SK-N-SH (cell line): Measurements from ENCODE around the gene KLK3. TPM values are rescaled to one million over a fixed set of nuclear protein-coding genes. Genes with fewer than 3 reads are reported as not detected.

Experiments
- CTCF ChIA-PET: fragments of 300-600, 350-600 bp; formaldehyde crosslinking; extraction: SDS; loops from one replicate; lab custom pipeline; 2021; lab: Yijun Ruan, JAX
- POLR2A ChIA-PET: fragments of 350-600 bp; sonication (Branson Sonifier 250); formaldehyde crosslinking; extraction: SDS; loops from one replicate; lab custom pipeline; 2020; ENCODE audit warnings: antibody characterized with exemption, inconsistent platforms; lab: Yijun Ruan, JAX
- DNase-seq: peaks from one replicate; pipeline ENCODE4 v3.0.0; 2012
- H2AFZ ChIP-seq: fragments of 200-600 bp; sonication (generic); 2 replicates; pipeline ENCODE4 v1.8.1; 2016; ENCODE audit warnings: antibody characterized with exemption, mild to moderate bottlenecking, low read depth
- H3F3A ChIP-seq: fragments of 200-600 bp; sonication (generic); replicated peaks from 2 replicates; pipeline ENCODE3; 2016; ENCODE audit warnings: antibody characterized with exemption, mild to moderate bottlenecking; ENCODE audit not compliant: insufficient read depth
- H3K27ac ChIP-seq, 2 experiments: fragments of 200-500 bp in 1 of 2; fragments of 200-600 bp in 1 of 2; sonication (Bioruptor generic) in 1 of 2; sonication (generic), shearing (Covaris generic) in 1 of 2; 2 replicates each; pipeline versions ENCODE4 v1.5.1 to v1.6.1; 2014 to 2016; ENCODE audit warnings: low read depth in 2 of 2, inconsistent platforms in 1 of 2, low read length in 1 of 2, mild to moderate bottlenecking in 1 of 2, mixed read lengths in 1 of 2
- H3K27me3 ChIP-seq: fragments of 200-600 bp; sonication (generic), shearing (Covaris generic); 2 replicates; pipeline ENCODE4 v1.6.1; 2016; ENCODE audit warnings: mixed run types; ENCODE audit not compliant: insufficient read depth
- H3K36me3 ChIP-seq, 2 experiments: fragments of 200-500 bp in 1 of 2; fragments of 200-600 bp in 1 of 2; sonication (Bioruptor generic) in 1 of 2; sonication (generic) in 1 of 2; replicated peaks in 1 of 2; 2 replicates each; pipeline versions ENCODE3 to v1.5.1; 2014 to 2016; ENCODE audit warnings: low read length in 1 of 2, mild to moderate bottlenecking in 1 of 2; ENCODE audit not compliant: insufficient read depth in 2 of 2, control insufficient read depth in 1 of 2
- H3K4me1 ChIP-seq, 2 experiments: fragments of 200-500 bp in 1 of 2; fragments of 200-600 bp in 1 of 2; sonication (Bioruptor generic) in 1 of 2; sonication (generic), shearing (Covaris generic) in 1 of 2; 2 replicates each; pipeline versions ENCODE4 v1.5.1 to v1.6.1; 2014 to 2016; ENCODE audit warnings: low read depth in 1 of 2, low read length in 1 of 2, mixed run types in 1 of 2; ENCODE audit not compliant: insufficient read depth in 2 of 2, control insufficient read depth in 1 of 2
- H3K4me2 ChIP-seq: fragments of 200-600 bp; sonication (generic), shearing (Covaris generic); 2 replicates; pipeline ENCODE4 v1.6.1; 2017; ENCODE audit warnings: mixed run types
- H3K4me3 ChIP-seq, 2 experiments: fragments of 200-500 bp in 1 of 2; fragments of 200-600 bp in 1 of 2; sonication (Bioruptor generic) in 1 of 2; sonication (generic), shearing (Covaris generic) in 1 of 2; 2 replicates each; pipeline versions ENCODE4 v1.5.1 to v1.8.1; 2014 to 2016; ENCODE audit warnings: low read depth in 2 of 2, inconsistent platforms in 1 of 2, low read length in 1 of 2, mild to moderate bottlenecking in 1 of 2, mixed read lengths in 1 of 2, moderate library complexity in 1 of 2
- H3K79me2 ChIP-seq: fragments of 200-600 bp; sonication (generic); 2 replicates; pipeline ENCODE4 v1.8.1; 2017; ENCODE audit warnings: mild to moderate bottlenecking; ENCODE audit not compliant: insufficient read depth
- H3K9ac ChIP-seq: fragments of 200-600 bp; sonication (generic); 2 replicates; pipeline ENCODE4 v1.6.1; 2017; ENCODE audit warnings: mixed run types
- H3K9me2 ChIP-seq: fragments of 200-600 bp; sonication (generic); 2 replicates; pipeline ENCODE4 v1.6.1; 2017; ENCODE audit warnings: mixed run types
- H3K9me3 ChIP-seq: fragments of 200-600 bp; sonication (generic); 2 replicates; pipeline ENCODE4 v1.6.1; 2017; ENCODE audit warnings: mixed run types, mild to moderate bottlenecking, moderate library complexity
- H4K20me1 ChIP-seq: fragments of 200-600 bp; sonication (generic); 2 replicates; pipeline ENCODE4 v1.6.1; 2017; ENCODE audit warnings: mild to moderate bottlenecking, mixed run types; ENCODE audit not compliant: insufficient read depth
- ELF1 ChIP-seq: IDR thresholded peaks from 2 replicates; pipeline ENCODE4 v1.4.0; 2012
- EZH2phosphoT487 ChIP-seq: fragments of 200-600 bp; sonication (generic); IDR thresholded peaks from 2 replicates; pipeline ENCODE4 v1.6.1; 2017; ENCODE audit warnings: low read depth, mixed run types, mild to moderate bottlenecking, antibody characterized with exemption, moderate library complexity, borderline replicate concordance
- FOSL2 ChIP-seq: IDR thresholded peaks from 2 replicates; pipeline ENCODE4 v1.4.0; 2012; ENCODE audit warnings: low read depth, mild to moderate bottlenecking, moderate library complexity, borderline replicate concordance
- FOXM1 ChIP-seq: IDR thresholded peaks from 2 replicates; pipeline ENCODE4 v1.4.0; 2012; ENCODE audit warnings: low read depth, mild to moderate bottlenecking
- GATA2 ChIP-seq: sonication (generic); formaldehyde crosslinking; IDR thresholded peaks from 2 replicates; pipeline ENCODE4 v1.5.0; 2020; ENCODE audit warnings: mild to moderate bottlenecking, missing genetic modification reagents
- MEF2A ChIP-seq: IDR thresholded peaks from 2 replicates; pipeline ENCODE4 v1.4.0; 2012; ENCODE audit warnings: low read depth, borderline replicate concordance
- NFIC ChIP-seq: IDR thresholded peaks from 2 replicates; pipeline ENCODE4 v1.4.0; 2012; ENCODE audit warnings: borderline replicate concordance
- POLR2AphosphoS5 ChIP-seq: IDR thresholded peaks from 2 replicates; pipeline ENCODE4 v1.6.1; 2012; ENCODE audit warnings: low read depth, low read length
- RAD21 ChIP-seq: IDR thresholded peaks from 2 replicates; pipeline ENCODE4 v1.6.1; 2012; ENCODE audit warnings: mild to moderate bottlenecking, low read length
- RFX5 ChIP-seq: IDR thresholded peaks from 2 replicates; pipeline ENCODE4 v1.6.1; 2012; ENCODE audit warnings: mild to moderate bottlenecking, improper control_type of control experiment, low read length
- SIN3A ChIP-seq: IDR thresholded peaks from 2 replicates; pipeline ENCODE4 v1.6.1; 2012; ENCODE audit warnings: low read depth, mild to moderate bottlenecking, low read length, moderate library complexity, borderline replicate concordance
- SMC3 ChIP-seq: IDR thresholded peaks from 2 replicates; pipeline ENCODE4 v1.6.1; 2012; ENCODE audit warnings: low read depth, low read length, improper control_type of control experiment
- TCF12 ChIP-seq: IDR thresholded peaks from 2 replicates; pipeline ENCODE4 v1.4.0; 2012
- WGBS: methylation state at CpG from one replicate; pipeline ENCODE4 v1.1.6; 2017; ENCODE audit warnings: low lambda C conversion rate; 5-methylcytosine and 5-hydroxymethylcytosine counted together
- polyA plus RNA-seq, 3 experiments: library from polyadenylated mRNA; depleted of rRNA; stranded (reverse); fragments of >200 nt; gene quantifications; 2 replicates each; pipeline ENCODE4 v1.2.3, GENCODE V29; 2012
- TF ChIP-seq, protein P1 (sequence below): fragments of 200-600 bp; sonication (generic); IDR thresholded peaks from 2 replicates; pipeline ENCODE4 v1.6.1; 2017; ENCODE audit warnings: antibody characterized with exemption, mild to moderate bottlenecking, moderate library complexity
- TF ChIP-seq, protein P2 (sequence below): IDR thresholded peaks from 2 replicates; pipeline ENCODE4 v1.4.0; 2012; ENCODE audit warnings: low read depth, borderline replicate concordance
- TF ChIP-seq, protein P3 (sequence below): IDR thresholded peaks from 2 replicates; pipeline ENCODE4; 2012

Gene KLK3
- polyA plus RNA-seq, 1 of the 3 experiments (the other 2 are of a cell fraction) = not detected

DNA sequence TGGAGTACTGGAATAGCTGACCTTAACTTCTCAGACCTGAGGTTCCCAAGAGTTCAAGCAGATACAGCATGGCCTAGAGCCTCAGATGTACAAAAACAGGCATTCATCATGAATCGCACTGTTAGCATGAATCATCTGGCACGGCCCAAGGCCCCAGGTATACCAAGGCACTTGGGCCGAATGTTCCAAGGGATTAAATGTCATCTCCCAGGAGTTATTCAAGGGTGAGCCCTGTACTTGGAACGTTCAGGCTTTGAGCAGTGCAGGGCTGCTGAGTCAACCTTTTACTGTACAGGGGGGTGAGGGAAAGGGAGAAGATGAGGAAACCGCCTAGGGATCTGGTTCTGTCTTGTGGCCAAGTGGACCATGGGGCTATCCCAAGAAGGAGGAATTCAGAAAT lies 6.3 kb downstream of the KLK3 start:
- Histone ChIP-seq H3K4me2 (no peak overlapping the region), H3K4me3 (no peak overlapping the region), H3K79me2 (no peaks in the 10 kb centered on the region), H3K4me1 (no peaks in the 10 kb centered on the region), H3F3A (no peaks in the 10 kb centered on the region), H3K9me2 (no peaks in the 10 kb centered on the region), H3K9ac (no peak overlapping the region), H4K20me1 (no peaks in the 10 kb centered on the region), H3K27ac (no peak overlapping the region)
- WGBS = 12% methylated on average over 5 of the region's 5 CpGs
- CTCF ChIA-PET = interaction anchor here (1.1 kb wide), 1 partner anchor 61 kb away, joined by 3 read pairs; no protein-coding TSS in a partner anchor
- POLR2A ChIA-PET = no interaction called here
- TF ChIP-seq ELF1 (no peak), TCF12 (no peak), FOXM1 (no peak), MEF2A (no peak), POLR2AphosphoS5 (no peak), RAD21 (no peak), GATA2 (no peak), FOSL2 (no peak), SIN3A (no peak), SMC3 (no peak), RFX5 (no peak), EZH2phosphoT487 (no peak), NFIC (no peak)
- TF ChIP-seq, protein P1, sequence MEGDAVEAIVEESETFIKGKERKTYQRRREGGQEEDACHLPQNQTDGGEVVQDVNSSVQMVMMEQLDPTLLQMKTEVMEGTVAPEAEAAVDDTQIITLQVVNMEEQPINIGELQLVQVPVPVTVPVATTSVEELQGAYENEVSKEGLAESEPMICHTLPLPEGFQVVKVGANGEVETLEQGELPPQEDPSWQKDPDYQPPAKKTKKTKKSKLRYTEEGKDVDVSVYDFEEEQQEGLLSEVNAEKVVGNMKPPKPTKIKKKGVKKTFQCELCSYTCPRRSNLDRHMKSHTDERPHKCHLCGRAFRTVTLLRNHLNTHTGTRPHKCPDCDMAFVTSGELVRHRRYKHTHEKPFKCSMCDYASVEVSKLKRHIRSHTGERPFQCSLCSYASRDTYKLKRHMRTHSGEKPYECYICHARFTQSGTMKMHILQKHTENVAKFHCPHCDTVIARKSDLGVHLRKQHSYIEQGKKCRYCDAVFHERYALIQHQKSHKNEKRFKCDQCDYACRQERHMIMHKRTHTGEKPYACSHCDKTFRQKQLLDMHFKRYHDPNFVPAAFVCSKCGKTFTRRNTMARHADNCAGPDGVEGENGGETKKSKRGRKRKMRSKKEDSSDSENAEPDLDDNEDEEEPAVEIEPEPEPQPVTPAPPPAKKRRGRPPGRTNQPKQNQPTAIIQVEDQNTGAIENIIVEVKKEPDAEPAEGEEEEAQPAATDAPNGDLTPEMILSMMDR = no peak
- TF ChIP-seq, protein P2, sequence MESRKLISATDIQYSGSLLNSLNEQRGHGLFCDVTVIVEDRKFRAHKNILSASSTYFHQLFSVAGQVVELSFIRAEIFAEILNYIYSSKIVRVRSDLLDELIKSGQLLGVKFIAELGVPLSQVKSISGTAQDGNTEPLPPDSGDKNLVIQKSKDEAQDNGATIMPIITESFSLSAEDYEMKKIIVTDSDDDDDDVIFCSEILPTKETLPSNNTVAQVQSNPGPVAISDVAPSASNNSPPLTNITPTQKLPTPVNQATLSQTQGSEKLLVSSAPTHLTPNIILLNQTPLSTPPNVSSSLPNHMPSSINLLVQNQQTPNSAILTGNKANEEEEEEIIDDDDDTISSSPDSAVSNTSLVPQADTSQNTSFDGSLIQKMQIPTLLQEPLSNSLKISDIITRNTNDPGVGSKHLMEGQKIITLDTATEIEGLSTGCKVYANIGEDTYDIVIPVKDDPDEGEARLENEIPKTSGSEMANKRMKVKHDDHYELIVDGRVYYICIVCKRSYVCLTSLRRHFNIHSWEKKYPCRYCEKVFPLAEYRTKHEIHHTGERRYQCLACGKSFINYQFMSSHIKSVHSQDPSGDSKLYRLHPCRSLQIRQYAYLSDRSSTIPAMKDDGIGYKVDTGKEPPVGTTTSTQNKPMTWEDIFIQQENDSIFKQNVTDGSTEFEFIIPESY = no peak
- TF ChIP-seq, protein P3, sequence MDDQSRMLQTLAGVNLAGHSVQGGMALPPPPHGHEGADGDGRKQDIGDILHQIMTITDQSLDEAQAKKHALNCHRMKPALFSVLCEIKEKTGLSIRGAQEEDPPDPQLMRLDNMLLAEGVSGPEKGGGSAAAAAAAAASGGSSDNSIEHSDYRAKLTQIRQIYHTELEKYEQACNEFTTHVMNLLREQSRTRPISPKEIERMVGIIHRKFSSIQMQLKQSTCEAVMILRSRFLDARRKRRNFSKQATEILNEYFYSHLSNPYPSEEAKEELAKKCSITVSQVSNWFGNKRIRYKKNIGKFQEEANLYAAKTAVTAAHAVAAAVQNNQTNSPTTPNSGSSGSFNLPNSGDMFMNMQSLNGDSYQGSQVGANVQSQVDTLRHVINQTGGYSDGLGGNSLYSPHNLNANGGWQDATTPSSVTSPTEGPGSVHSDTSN = no peak
- TF ChIP-seq, all 33 proteins: peak for 0
- peaks cover 44% of the 10 kb centered on the region; the same call in 1 of the 2 replicates for H3K27me3 ChIP-seq
- DNase-seq = no peak
- no peaks in the 10 kb centered on the region for H3K36me3 ChIP-seq
- no peak overlapping the region for H2AFZ ChIP-seq
- no peaks in the 10 kb centered on the region for H3K9me3 ChIP-seq
